Measurements from ENCODE around the gene ISOC1.

DNA sequence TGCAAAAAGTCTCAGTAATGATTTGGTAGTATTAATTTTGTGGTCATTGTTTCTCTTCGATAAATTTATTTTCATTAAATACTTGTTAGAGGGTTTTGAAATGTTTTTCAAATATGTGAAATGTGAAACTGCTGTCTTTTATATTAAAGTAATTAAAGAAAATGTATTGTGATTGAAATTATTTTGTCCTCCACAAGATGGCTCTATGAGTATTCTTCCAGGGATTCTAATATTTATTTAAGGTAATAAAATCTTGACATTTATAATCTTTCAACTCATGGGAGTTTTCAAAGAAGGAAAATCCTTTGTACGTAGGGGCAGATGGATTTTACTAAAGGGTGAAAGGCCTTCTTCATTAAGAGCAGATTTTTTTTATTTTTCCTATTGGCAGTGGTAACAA, 19.3 kb downstream of the ISOC1 start:
- TF ChIP-seq CTCF (IDR thresholded peaks at IDR 0.05), result peak in 3 of 4 donors; percentile 23 to 37 (median 29)
- TF ChIP-seq POLR2A (IDR thresholded peaks at IDR 0.05), result no peak
